ENCODE measurements around the gene RASSF1. TPM values are rescaled to one million over a fixed set of nuclear protein-coding genes. Genes with fewer than 3 reads are reported as not detected.

RASSF1 gene
- total RNA-seq, 2 donors from 2014 or later, result 68.3 to 83.1 TPM

GRCh38 chr3:50337175-50337861 is 3.3 kb downstream of the RASSF1 start:
- Mint-ChIP-seq H3K9me3 (no peaks in the 10 kb centered on the region), H3K36me3 (peaks cover 40 to 51% of the 10 kb centered on the region in 2 donors), H3K27ac (peak overlapping the region; percentile 88 to 96)
- ATAC-seq (peak; percentile 81 to 87), DNase-seq (ENCODE audit: low spot score in 2 of 2) (peak; percentile 95 to 99)

- Mint-ChIP-seq H3K36me3 (peaks cover 44 to 51% of the 10 kb centered on the region in 2 donors), H3K27ac (peak overlapping the region; percentile 88 to 99), H3K9me3 (no peaks in the 10 kb centered on the region)
- no peak for DNase-seq (ENCODE audit: low spot score in 2 of 2)
- ATAC-seq, result peak; percentile 39 to 42
Observed at GRCh38 chr3:50336452-50337174, 4.0 kb downstream of the RASSF1 start.

DNA sequence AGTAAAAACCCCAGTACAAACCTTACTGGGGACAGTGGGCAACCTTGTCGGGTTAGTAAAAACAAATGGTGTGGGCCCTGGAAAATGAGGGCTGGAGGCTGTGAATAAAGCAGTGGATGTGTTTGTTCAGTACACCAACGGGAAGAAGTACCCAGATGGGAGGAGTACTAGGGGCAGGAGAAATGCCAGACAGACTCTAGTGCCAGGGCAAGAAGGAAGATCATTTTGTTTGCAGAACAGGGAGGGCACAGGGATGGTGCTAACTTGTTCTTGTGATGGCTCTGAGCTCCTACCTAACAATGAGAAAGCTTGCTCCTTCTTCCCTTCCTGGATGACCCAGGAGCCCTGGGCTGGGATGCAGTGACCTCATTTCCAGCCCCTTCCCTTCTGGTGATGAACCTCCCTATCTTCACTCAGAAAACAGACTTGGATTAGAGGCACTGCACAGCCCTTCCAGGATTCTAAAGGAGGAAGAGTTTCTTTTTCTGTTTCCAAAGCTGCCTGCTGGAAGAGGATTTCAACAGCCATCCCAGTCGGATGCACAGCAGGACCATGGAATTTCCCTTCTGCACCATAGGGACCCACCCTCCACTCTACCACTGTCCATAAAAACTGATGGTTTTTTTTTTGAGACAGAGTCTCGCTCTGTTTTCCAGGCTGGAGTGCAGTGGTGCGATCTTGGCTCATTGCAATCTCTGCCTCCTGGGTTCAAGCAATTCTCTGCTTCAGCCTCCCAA is 6.1 kb downstream of the RASSF1 start:
- ATAC-seq (no peak), DNase-seq (ENCODE audit: low spot score in 2 of 2) (no peak)
- Mint-ChIP-seq H3K9me3 (no peaks in the 10 kb centered on the region), H3K36me3 (peaks cover 49 to 50% of the 10 kb centered on the region in 2 donors), H3K27ac (peak overlapping the region; percentile 88 to 93)

GRCh38 chr3:50333744-50334328 is 6.8 kb downstream of the RASSF1 start:
- Mint-ChIP-seq H3K27ac (peak overlapping the region; percentile 81 to 93), H3K36me3 (peaks cover 43% of the 10 kb centered on the region in 2 donors)

DNA sequence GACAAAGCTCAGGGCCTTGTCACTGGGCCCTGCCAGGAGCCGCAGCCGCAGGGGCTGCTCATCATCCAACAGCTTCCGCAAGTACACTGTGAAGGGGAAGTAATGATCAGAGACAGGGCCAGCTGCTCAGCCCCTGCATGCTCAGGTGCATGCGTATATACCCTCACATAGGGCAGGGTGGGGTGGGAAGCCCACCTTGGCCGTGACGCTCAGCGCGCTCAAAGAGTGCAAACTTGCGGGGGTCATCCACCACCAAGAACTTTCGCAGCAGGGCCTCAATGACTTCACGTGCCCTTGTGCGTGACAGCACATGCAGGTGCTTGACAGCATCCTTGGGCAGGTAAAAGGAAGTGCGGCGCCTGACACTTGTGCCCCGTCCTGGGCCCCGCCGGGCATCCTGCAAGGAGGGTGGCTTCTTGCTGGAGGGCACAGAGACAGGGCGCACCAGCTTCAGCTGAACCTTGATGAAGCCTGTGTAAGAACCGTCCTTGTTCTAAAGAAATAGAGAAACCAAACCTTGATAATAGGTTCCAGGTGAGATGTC is 9.2 kb downstream of the RASSF1 start:
- DNase-seq (ENCODE audit: low spot score in 2 of 2) (no peak), ATAC-seq (no peak)
- H3K36me3 Mint-ChIP-seq, result peaks cover 23 to 26% of the 10 kb centered on the region in 2 donors
- H3K27ac Mint-ChIP-seq, result no peak overlapping the region
- no peaks in the 10 kb centered on the region for H3K9me3 Mint-ChIP-seq

More at GRCh38 chr3:50333744-50334328, 6.8 kb downstream of the RASSF1 start:
- DNase-seq (ENCODE audit: low spot score in 2 of 2) (no peak), ATAC-seq (no peak)
- H3K9me3 Mint-ChIP-seq, result no peaks in the 10 kb centered on the region

- no peak for ATAC-seq
- Mint-ChIP-seq H3K27ac (peak overlapping the region; percentile 63 to 68), H3K36me3 (peaks cover 15 to 18% of the 10 kb centered on the region in 2 donors), H3K9me3 (no peaks in the 10 kb centered on the region)
- no peak for DNase-seq (ENCODE audit: low spot score in 2 of 2)
Observed at GRCh38 chr3:50330330-50330729, 10.3 kb downstream of the RASSF1 start.

DNA sequence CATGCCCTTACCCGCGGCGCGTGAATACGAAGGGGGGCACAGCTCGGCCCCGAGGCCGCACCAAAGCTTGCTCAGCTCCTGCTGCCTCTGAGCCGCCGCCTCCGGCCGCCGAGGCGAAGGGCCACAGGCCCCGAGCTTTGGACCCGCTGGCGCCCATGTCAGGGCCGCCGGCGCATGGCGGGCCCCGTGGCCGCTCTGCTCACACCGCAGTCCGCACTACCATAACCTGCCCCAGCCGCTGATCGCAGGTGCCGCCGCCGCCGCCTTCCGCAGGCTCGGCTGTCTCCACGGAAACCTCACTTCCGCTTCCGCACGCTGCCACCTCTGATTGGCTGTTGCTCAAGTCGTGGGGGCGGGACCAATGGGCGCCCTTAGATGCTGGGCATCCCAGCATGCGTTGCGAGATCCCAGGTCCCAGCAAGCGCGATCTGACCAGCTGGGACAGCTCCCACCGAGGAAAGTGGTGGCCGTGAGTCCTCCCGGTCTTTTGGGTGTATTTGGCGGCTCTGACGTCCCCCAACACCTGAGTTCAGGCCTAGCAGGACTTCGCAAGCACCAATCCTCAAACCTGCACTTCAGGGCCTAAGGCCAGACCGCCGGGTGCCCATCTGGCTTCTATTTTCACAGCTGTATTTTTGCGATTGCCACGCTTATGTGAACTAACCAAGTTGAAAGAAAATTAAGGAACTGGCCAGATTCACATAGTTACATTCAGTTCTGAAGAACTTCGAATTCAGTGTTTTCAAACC is 12.5 kb downstream of the RASSF1 start, which contains the start of gene TUSC2:
Gene TUSC2 (minus strand): TSS at position 281 of the 749 bp plus-strand sequence. CDS start 124 bp downstream, at position 157.
- Mint-ChIP-seq H3K9me3 (no peaks in the 10 kb centered on the region), H3K27ac (peak within 1 kb of the TSS; percentile 77 to 91), H3K36me3 (peaks cover 4 to 18% of the 10 kb centered on the region in 2 donors)

DNA sequence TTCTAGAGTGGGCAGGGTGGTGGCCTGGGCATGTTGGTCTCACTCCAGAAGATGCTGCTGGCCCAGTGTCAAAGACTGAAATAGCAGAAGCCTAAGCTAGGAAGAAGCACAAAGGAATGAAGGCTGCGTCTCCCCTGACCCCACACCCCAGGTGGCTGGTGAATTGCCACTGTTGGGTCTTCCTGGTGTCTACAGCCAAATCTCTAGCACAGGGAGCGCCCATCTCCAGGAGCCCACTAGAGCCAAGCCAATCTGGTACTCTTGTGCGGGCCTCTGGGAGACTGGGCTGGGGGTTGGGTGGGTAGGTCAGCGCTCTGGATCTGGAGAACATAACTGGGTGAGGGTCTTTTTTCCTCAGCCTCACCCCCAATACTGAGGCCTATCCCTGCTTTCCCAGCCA is 13.5 kb downstream of the RASSF1 start:
- no peaks in the 10 kb centered on the region for H3K9me3 Mint-ChIP-seq
- H3K27ac Mint-ChIP-seq, result peak overlapping the region; percentile 77 to 89
- DNase-seq (ENCODE audit: low spot score in 2 of 2) (no peak), ATAC-seq (no peak)
- H3K36me3 Mint-ChIP-seq, result peaks cover 4 to 16% of the 10 kb centered on the region in 2 donors

More for the DNA sequence above, 12.5 kb downstream of the RASSF1 start, which contains the start of gene TUSC2:
- DNase-seq (ENCODE audit: low spot score in 2 of 2) (peak; percentile 93 to 94), ATAC-seq (peak; percentile 93 to 96)

GRCh38 chr3:50326182-50326541 is 14.5 kb downstream of the RASSF1 start:
- peaks cover 4 to 9% of the 10 kb centered on the region in 2 donors for H3K36me3 Mint-ChIP-seq
- H3K27ac Mint-ChIP-seq, result peak overlapping the region in 1 of 2 donors; percentile 53
- no peak for DNase-seq (ENCODE audit: low spot score in 2 of 2)
- no peak for ATAC-seq
- H3K9me3 Mint-ChIP-seq, result no peaks in the 10 kb centered on the region

- no peak for ATAC-seq
Observed at GRCh38 chr3:50325497-50326181, 15.0 kb downstream of the RASSF1 start.

DNA sequence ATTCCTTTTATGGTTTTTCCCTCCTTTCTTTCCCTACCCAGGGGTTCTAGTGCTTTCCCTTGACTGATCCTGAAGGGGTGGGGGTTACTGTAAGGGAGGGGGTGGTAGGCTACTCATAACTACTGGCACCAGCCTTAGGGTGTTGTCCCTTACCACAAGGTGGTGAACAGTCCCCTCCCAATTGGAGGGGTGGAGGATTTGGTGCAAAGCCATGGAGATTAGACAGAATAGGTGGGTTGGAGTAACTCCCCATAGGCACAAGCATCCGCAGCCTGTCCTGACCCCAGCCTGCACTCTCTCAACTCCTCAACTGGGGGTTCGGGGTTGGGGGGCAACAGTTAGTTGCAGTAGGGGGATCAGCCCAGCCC is 15.5 kb downstream of the RASSF1 start:
- peak overlapping the region in 1 of 2 donors; percentile 93 for H3K27ac Mint-ChIP-seq
- no peaks in the 10 kb centered on the region for H3K36me3 Mint-ChIP-seq
- no peak for ATAC-seq
- no peak for DNase-seq (ENCODE audit: low spot score in 2 of 2)
- no peaks in the 10 kb centered on the region for H3K9me3 Mint-ChIP-seq

More at GRCh38 chr3:50325497-50326181, 15.0 kb downstream of the RASSF1 start:
- no peak overlapping the region for H3K27ac Mint-ChIP-seq
- no peak for DNase-seq (ENCODE audit: low spot score in 2 of 2)
- peaks cover 3 to 4% of the 10 kb centered on the region in 2 donors for H3K36me3 Mint-ChIP-seq
- no peaks in the 10 kb centered on the region for H3K9me3 Mint-ChIP-seq

GRCh38 chr3:50324351-50325112 is 16.1 kb downstream of the RASSF1 start:
- H3K9me3 Mint-ChIP-seq, result no peaks in the 10 kb centered on the region
- ATAC-seq, result peak in 1 of 2 donors; percentile 34
- peak overlapping the region; percentile 49 to 93 for H3K27ac Mint-ChIP-seq
- DNase-seq (ENCODE audit: low spot score in 2 of 2), result peak in 1 of 2 donors; percentile 77
- H3K36me3 Mint-ChIP-seq, result no peaks in the 10 kb centered on the region

DNA sequence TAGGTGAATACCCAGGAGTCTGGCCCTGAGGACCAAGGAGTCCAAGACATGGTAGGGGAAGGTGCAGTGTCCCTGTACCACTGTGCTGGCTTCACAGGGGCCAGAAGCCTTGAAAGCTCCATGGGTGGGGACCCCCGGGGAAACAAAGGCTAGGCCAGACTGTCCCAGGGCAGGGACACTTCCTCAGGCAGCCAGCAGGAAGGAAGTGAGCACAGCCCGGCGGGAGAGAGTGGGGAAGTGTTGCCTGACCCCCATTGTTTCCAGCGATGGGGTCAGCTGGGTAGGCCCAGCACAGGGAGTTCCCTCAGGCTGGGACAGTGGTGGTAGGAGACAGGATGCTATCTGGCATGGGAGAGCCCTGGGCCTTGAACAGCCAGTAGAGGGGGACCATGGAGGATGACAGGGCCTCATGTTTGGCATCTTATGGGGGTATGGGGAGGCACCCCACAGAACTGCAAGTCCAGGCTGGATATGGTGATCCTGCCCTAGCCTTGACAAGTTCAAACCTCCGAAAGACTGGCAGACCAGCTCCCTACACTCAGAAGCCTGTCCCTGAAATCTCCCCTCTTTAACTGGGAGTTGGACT is 16.9 kb downstream of the RASSF1 start:
- H3K36me3 Mint-ChIP-seq, result no peaks in the 10 kb centered on the region
- peak overlapping the region; percentile 49 to 87 for H3K27ac Mint-ChIP-seq
- no peak for ATAC-seq
- no peaks in the 10 kb centered on the region for H3K9me3 Mint-ChIP-seq
- no peak for DNase-seq (ENCODE audit: low spot score in 2 of 2)

GRCh38 chr3:50323092-50323600 is 17.5 kb downstream of the RASSF1 start:
- no peak for ATAC-seq
- Mint-ChIP-seq H3K36me3 (no peaks in the 10 kb centered on the region), H3K27ac (peak overlapping the region; percentile 49 to 87), H3K9me3 (no peaks in the 10 kb centered on the region)
- DNase-seq (ENCODE audit: low spot score in 2 of 2), result no peak

All from activated naive CD4-positive, alpha-beta T cell treated with anti-CD3 and anti-CD28 coated beads, Interleukin-2, amount 50 U/mL, for 72 hours (primary cell).